Measurements from ENCODE around the gene GALNT5.
"Not testable (repeated sequence)": the region's sequence is repeated elsewhere in the genome, so short reads cannot be mapped to it uniquely, and the experiment has no call there.

Gene GALNT5

GRCh38 chr2:157327200-157327599 is 69.7 kb downstream of the GALNT5 start:
- no peak for FAIRE-seq

DNA sequence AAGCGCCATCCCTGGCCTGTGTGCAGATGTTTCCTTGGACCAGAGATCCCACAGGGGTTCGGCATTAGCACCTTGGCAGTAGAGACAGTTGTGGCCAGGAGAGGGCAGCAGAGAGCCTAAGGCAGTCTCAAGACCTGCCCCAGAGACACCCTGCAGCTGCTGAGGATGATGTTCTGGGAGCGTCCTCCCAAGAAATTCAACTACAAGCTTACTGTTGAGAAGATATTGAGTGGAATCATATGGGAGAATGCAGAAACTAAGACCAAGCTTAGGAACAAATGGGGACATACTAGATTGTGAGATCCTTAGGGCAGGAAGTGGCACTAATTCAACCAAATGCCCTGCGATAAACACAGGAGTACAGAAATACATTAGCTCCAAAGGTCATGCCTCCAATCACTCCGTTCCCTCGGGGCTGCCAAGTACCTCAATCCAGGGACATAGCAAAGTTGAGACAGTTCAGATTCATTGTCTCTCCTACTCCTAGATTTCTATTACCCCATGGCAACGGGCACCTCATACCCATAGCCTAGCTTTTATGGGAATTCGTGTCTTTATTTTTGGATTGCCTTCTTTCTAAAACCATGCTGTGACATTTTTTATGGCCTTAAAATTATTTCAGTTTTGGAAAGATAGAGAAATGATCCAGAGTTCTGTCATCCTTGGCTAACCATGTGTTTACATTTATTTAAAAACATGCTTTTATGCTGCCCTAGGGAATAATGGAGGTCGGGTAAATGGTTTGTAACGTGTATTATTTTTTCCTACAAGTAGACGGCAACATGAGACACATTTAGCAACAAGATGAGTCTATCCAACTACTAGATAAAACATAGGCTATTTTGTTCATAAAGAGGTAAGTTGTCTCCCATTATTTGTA is 70.4 kb downstream of the GALNT5 start:
- FAIRE-seq = no peak
- peak; percentile 39 for DNase-seq (ENCODE audit: low spot score)

More at GRCh38 chr2:157327200-157327599, 69.7 kb downstream of the GALNT5 start:
- DNase-seq (ENCODE audit: low spot score) = no peak

DNA sequence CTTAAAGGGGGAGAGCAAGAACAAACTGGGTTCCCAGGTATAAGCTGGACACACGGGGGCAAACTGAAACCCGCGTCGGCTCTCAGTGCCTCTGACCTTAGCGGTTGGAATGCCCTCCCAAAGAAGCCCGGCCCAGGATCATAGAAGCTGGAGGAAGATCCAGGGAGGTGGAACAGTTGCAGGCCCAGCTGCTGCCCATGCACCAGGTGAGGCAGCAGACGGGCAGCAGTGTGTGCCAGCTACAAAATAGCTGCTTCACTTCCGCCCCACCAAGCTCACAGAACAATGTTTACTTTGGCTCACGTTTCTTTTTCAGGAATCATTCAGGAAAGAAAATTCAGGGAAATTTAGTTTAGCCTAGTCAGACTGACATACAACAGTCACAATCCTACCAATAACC is 72.0 kb downstream of the GALNT5 start:
- DNase-seq (ENCODE audit: low spot score) (no peak), FAIRE-seq (no peak)

DNA sequence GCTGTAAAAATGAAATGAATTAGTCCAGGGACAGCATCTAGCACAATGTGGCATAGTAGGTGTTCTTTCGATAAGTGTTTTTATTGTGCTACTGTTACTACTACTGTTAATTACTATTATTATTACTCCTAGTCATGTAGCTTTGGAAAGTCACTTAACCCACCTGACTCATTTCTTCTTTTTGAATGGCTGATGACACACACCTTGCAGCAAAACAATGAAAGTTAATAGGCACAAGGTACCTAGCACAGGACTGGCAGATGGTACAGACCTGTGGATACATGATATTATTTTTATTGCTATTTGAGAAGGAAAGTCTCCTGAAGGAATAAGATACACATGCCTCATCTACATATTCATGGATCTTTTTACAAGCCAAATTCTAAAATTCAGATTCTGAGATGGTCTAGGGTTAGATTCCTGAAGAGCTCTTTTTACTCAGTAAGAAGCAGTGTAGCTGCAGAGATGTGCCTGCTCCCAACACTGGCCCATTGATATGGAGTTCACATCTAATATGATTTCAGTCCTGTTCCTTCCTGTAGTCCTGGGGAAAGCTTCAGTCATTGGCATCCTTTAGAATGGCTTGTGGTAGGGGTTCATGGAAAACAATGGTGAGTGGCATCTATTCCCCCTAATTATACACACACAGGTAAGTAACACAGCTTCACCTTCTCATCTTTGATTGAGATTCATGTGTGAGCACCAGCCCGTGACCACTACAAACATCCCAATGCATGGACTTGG is 76.0 kb downstream of the GALNT5 start:
- no peak for DNase-seq (ENCODE audit: low spot score)
- FAIRE-seq = no peak

GRCh38 chr2:157334335-157334734 is 76.8 kb downstream of the GALNT5 start:
- no peak for FAIRE-seq
- no peak for DNase-seq (ENCODE audit: low spot score)

DNA sequence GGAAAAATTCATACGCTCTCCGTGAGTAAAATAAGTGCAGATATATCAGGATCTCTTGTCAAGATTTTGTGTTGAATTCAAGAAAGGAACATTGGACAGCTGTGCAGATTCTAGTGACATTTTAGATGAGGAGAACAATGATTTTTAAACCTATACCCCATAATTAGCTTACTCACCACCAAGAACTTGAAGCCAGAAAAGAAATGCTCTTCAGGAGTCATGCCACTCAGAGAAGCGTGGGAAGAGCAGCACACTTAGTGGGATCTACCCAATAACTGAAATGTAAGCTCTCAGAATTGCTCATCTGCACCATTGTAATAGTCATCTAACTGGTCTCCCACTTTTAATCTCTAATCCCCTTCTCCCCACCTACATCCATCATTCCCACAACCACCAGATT is 77.3 kb downstream of the GALNT5 start:
- no peak for FAIRE-seq
- no peak for DNase-seq (ENCODE audit: low spot score)

DNA sequence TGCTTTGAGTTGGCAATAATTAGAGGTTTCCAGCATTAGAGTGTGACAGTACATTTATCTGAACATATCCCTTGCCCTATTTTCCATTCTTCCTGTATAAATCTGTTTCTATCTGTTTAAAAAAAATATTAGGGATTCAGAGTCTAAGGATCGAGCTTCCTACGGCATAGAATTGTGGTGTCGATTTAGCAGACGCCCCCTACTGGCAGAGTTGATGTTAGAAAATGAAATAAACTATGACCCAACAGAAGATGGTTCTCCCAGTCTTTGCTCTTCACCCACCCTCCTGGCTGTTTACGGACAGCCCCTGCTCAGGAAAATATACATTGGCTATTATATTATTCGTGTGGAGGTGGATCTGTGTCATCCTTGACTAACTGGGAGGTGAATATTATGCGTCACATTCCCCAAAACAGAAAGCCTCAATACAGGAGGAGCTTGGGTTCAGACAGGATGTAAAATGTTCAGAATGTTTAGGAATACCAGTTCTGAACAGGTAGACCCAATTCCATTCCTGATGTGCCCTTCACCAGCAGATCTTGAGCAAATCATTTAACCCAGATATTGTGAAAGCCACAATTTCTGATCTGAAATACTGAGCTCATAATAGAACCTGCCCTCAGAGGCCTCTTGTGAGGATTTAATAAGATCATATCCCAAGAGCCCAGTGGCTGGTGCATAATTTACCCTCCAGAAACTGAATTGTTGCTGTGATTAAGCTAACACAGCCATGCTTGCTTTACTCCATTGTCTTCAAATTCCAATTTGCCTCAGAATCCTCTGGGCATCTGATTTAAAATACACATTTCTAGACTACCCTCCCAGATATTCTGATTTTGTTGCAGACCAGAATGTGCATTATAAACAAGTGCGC is 78.9 kb downstream of the GALNT5 start:
- no peak for FAIRE-seq
- DNase-seq (ENCODE audit: low spot score) = peak; percentile 37

GRCh38 chr2:157337978-157338377 is 80.5 kb downstream of the GALNT5 start:
- FAIRE-seq (no peak), DNase-seq (ENCODE audit: low spot score) (no peak)

GRCh38 chr2:157339965-157340655 is 82.6 kb downstream of the GALNT5 start:
- no peak for FAIRE-seq
- DNase-seq (ENCODE audit: low spot score) = no peak

DNA sequence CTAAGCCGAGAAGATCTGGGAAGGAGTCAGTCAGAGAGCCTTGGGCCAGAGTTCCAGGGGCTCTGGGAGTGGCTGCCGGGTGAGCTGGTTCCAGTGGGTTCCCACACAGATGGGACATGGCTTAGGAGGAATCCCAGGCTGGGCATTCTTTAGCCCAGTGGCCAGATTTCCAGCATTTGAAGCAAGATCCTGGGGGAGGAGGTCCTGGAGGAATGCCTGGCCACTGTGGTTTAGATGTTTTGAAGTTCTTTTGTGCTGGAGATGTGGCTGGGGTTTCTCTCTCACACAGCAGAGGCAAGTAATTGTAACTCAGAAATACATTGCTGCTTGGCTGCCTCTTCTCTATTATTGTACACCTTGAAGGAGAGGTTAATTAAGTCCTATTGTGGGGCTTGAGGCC is 83.9 kb downstream of the GALNT5 start:
- not testable (repeated sequence) for FAIRE-seq; DNase-seq (ENCODE audit: low spot score)

GRCh38 chr2:157345647-157346389 is 88.3 kb downstream of the GALNT5 start:
- no peak for DNase-seq (ENCODE audit: low spot score)
- no peak for FAIRE-seq

DNA sequence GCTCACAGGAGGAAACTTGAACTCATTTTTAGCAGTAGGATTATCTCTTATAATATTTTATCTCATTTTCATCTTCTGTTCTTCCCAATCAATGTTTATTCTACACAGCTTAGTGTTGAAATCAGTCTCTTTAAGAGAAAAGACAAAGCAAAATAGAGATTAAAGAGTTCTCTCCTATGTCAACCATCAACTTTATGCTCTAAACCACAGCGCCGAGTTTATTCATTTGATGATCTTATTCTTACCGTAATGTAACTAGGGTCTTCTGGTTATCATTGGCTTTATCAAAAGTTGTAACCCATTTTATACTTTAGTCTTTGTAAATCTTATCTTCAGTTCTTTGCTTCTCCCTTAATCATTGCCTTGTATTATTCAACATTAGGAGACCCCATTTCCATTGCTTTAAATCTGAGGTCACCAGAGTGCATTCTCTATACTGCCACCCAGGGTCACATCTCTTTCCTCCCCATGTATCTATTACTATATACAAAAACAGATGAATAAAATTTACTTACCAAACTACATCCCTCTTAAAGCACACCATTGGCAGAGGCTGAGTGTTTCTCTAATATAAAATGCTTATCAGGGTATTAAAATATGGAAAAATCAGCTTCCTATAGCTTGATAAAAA is 90.9 kb downstream of the GALNT5 start:
- DNase-seq (ENCODE audit: low spot score) (no peak), FAIRE-seq (no peak)

GRCh38 chr2:157349949-157350515 is 92.5 kb downstream of the GALNT5 start:
- DNase-seq (ENCODE audit: low spot score) = no peak
- FAIRE-seq = no peak

DNA sequence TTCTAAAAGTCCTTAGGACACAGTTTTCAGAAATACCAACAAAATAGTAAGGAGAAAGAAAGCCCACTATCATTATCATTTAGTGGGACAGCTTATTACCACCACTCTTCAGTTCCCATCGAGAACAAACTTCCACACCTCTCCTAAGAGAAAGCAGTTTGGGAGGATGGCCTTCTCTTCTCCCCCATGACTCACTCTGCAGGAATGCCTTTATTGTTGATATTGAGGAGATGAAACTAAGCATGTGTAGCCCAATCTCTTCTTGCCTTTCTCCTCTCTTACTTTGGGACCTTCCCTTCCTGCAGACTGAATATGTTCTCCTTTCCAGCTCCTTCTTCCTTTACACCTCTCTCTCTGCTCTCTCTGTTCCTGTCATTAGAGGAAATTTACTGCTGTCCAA is 98.1 kb downstream of the GALNT5 start:
- FAIRE-seq = no peak
- no peak for DNase-seq (ENCODE audit: low spot score)

DNA sequence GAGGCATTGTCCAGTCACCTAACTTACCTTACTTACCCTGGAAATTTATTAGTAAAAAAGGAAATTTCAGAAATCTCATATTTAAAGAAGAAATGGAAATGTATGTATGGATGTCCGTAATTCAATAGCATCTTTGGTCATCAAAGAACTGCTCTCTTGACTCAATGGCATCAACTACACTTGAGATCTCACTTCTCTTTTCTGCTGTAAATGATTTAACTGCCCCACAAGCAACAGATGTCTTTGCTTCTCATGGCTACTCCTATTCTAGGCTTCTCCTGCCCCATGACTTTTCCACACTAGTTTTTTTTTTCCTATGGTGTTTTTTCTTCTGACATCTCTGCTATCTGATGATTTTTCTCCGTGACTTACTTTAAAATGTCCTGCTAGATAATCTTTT is 102.1 kb downstream of the GALNT5 start:
- FAIRE-seq (no peak), DNase-seq (ENCODE audit: low spot score) (no peak)

DNA sequence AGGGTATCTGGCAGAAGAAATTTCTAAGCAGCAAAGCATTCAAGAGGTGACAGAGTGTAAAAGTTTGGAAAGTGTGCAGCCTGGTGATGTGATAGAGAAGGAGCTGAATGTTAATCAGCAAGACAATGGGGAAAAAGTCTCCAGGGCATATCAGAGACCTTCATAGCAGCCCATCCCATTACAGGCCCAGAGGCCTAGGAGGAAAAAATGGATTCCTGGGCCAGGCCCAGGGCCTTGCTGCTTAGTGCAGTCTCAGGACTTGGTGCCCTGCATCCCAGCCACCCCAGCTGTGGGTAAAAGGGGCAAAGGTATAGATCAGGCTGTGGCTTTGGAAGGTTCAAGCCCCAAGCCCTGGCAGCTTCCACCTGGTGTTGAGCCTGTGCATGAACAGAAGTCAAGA is 104.0 kb downstream of the GALNT5 start:
- FAIRE-seq (no peak), DNase-seq (ENCODE audit: low spot score) (no peak)

DNA sequence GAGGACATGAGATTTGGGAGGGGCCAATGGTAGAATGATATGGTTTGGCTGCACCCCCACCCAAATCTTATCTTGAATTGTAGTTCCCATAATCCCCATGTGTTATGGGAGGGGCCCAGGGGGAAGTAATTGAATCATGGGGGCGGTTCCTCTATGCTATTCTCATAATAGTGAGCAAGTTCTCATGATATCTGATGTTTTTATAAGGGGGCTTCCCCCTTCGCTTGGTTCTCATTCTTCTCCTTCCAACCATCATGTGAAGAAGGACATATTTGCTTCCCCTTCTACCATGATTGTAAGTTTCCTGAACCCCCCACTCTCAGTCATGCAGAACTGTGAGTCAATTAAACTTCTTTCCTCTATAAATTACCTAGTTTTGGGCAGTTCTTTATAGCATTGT is 105.1 kb downstream of the GALNT5 start:
- no peak for FAIRE-seq

DNA sequence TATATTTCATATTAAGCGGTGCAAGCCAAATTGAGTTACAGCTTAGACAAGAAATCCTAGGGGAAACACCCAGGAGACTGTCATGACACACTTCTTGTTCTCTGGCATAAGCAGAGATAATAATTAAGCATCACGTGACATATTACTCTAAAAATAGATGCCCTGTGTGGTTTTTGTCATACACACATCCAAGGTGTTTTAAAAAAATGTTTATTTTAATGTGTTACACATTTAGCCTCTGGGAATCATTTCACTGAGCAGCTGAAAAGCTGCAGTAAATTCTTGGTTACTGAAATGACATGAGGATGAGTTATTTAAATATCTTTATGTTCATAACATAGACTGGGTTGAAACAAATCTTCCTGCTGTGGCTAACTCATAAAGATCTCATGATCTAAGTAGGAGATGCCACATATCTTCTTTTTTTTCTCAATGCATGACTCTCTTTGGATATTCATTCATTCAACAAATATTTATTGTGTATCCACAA is 106.2 kb downstream of the GALNT5 start:
- DNase-seq (ENCODE audit: low spot score) (no peak), FAIRE-seq (no peak)

More for the DNA sequence above, 105.1 kb downstream of the GALNT5 start:
- no peak for DNase-seq (ENCODE audit: low spot score)

All from RCC 7860 (cell line).